ENCODE results near the gene DMGDH. TPM values are rescaled to one million over a fixed set of nuclear protein-coding genes. Genes with fewer than 3 reads are reported as not detected.
A peak's percentile ranks its signal among the peaks of the same experiment; 100 is the strongest.

DMGDH gene
- total and polyA plus RNA-seq, 4 donors, result 0.24 to 2.6 (median 1.1) TPM

GRCh38 chr5:78979117-78979742 lies 90.2 kb downstream of the DMGDH start:
- Histone ChIP-seq H3K27me3 (ENCODE audit: control insufficient read depth in 3 of 3, insufficient read depth in 3 of 3, low read length in 2 of 3) (no peaks in the 10 kb centered on the region), H3K4me1 (ENCODE audit: control insufficient read depth in 5 of 5, insufficient read depth in 5 of 5, low read length in 5 of 5) (peaks cover 0 to 25% (median 6%) of the 10 kb centered on the region in 5 donors), H3K36me3 (ENCODE audit: control insufficient read depth in 4 of 4, insufficient read depth in 4 of 4, low read length in 4 of 4) (no peaks in the 10 kb centered on the region), H3K9ac (ENCODE audit: insufficient read depth in 1 of 2, low read length in 2 of 2) (no peak overlapping the region), H3K4me3 (no peak overlapping the region), H3K9me3 (ENCODE audit: control insufficient read depth in 4 of 4, insufficient read depth in 3 of 4, low read length in 3 of 4) (no peaks in the 10 kb centered on the region), H3K27ac (ENCODE audit: low read depth in 1 of 2, low read length in 1 of 2) (no peak overlapping the region)
- ATAC-seq (ENCODE audit: insufficient read depth, low FRiP score) (no peak), DNase-seq (no peak)
- no peak for TF ChIP-seq CTCF (IDR thresholded peaks at IDR 0.05; ENCODE audit: control extremely low read depth, extremely low read depth)
- WGBS, 2 donors, result 80% methylated on average over 7 of the region's 7 CpGs

GRCh38 chr5:78975035-78975434 lies 94.4 kb downstream of the DMGDH start:
- no peak overlapping the region for H3K4me3 ChIP-seq
- H3K36me3 ChIP-seq (ENCODE audit: control insufficient read depth in 4 of 4, insufficient read depth in 4 of 4, low read length in 4 of 4), result no peaks in the 10 kb centered on the region
- 87 to 89% methylated on average over 8 of the region's 8 CpGs for WGBS, 2 donors
- TF ChIP-seq CTCF (IDR thresholded peaks at IDR 0.05; ENCODE audit: control extremely low read depth, extremely low read depth), result no peak
- ATAC-seq (ENCODE audit: insufficient read depth, low FRiP score) (no peak), DNase-seq (no peak)
- H3K27ac ChIP-seq (ENCODE audit: low read depth in 1 of 2, low read length in 1 of 2), result no peak overlapping the region
- H3K9ac ChIP-seq (ENCODE audit: insufficient read depth in 1 of 2, low read length in 2 of 2), result no peak overlapping the region
- no peaks in the 10 kb centered on the region for H3K27me3 ChIP-seq (ENCODE audit: control insufficient read depth in 3 of 3, insufficient read depth in 3 of 3, low read length in 2 of 3)
- H3K9me3 ChIP-seq (ENCODE audit: control insufficient read depth in 4 of 4, insufficient read depth in 3 of 4, low read length in 3 of 4), result no peaks in the 10 kb centered on the region
- H3K4me1 ChIP-seq (ENCODE audit: control insufficient read depth in 5 of 5, insufficient read depth in 5 of 5, low read length in 5 of 5), result peaks cover 6 to 37% (median 22%) of the 10 kb centered on the region in 5 donors

GRCh38 chr5:78974601-78975000 lies 94.9 kb downstream of the DMGDH start:
- DNase-seq, result no peak
- no peak overlapping the region for H3K9ac ChIP-seq (ENCODE audit: insufficient read depth in 1 of 2, low read length in 2 of 2)
- no peaks in the 10 kb centered on the region for H3K9me3 ChIP-seq (ENCODE audit: control insufficient read depth in 4 of 4, insufficient read depth in 3 of 4, low read length in 3 of 4)
- no peaks in the 10 kb centered on the region for H3K27me3 ChIP-seq (ENCODE audit: control insufficient read depth in 3 of 3, insufficient read depth in 3 of 3, low read length in 2 of 3)
- no peak overlapping the region for H3K4me3 ChIP-seq
- H3K27ac ChIP-seq (ENCODE audit: low read depth in 1 of 2, low read length in 1 of 2), result no peak overlapping the region
- H3K36me3 ChIP-seq (ENCODE audit: control insufficient read depth in 4 of 4, insufficient read depth in 4 of 4, low read length in 4 of 4), result no peaks in the 10 kb centered on the region
- no peak for ATAC-seq (ENCODE audit: insufficient read depth, low FRiP score)
- TF ChIP-seq CTCF (IDR thresholded peaks at IDR 0.05; ENCODE audit: control extremely low read depth, extremely low read depth), result no peak
- WGBS, 2 donors, result 82 to 85% methylated on average over 2 of the region's 2 CpGs
- H3K4me1 ChIP-seq (ENCODE audit: control insufficient read depth in 5 of 5, insufficient read depth in 5 of 5, low read length in 5 of 5), result peaks cover 6 to 37% (median 22%) of the 10 kb centered on the region in 5 donors

- ATAC-seq (ENCODE audit: insufficient read depth, low FRiP score) (no peak), DNase-seq (peak in 2 of 3 donors; percentile 20 to 32)
- no peak for TF ChIP-seq CTCF (IDR thresholded peaks at IDR 0.05; ENCODE audit: control extremely low read depth, extremely low read depth)
- Histone ChIP-seq H3K4me3 (no peak overlapping the region), H3K27me3 (ENCODE audit: control insufficient read depth in 3 of 3, insufficient read depth in 3 of 3, low read length in 2 of 3) (no peaks in the 10 kb centered on the region), H3K36me3 (ENCODE audit: control insufficient read depth in 4 of 4, insufficient read depth in 4 of 4, low read length in 4 of 4) (no peaks in the 10 kb centered on the region), H3K27ac (ENCODE audit: low read depth in 1 of 2, low read length in 1 of 2) (no peak overlapping the region), H3K4me1 (ENCODE audit: control insufficient read depth in 5 of 5, insufficient read depth in 5 of 5, low read length in 5 of 5) (peaks cover 6 to 37% (median 22%) of the 10 kb centered on the region in 5 donors), H3K9ac (ENCODE audit: insufficient read depth in 1 of 2, low read length in 2 of 2) (no peak overlapping the region), H3K9me3 (ENCODE audit: control insufficient read depth in 4 of 4, insufficient read depth in 3 of 4, low read length in 3 of 4) (no peaks in the 10 kb centered on the region)
- 78% methylated on average over 5 of the region's 5 CpGs for WGBS, 2 donors
Measured at GRCh38 chr5:78974011-78974410, 95.5 kb downstream of the DMGDH start.

All from lung (tissue), 12 donors.